GM21786 (cell line): ENCODE results near the gene SAFB.
"Not testable (repeated sequence)": the region's sequence is repeated elsewhere in the genome, so short reads cannot be mapped to it uniquely, and the experiment has no call there.

ENCODE experiments used
- ATAC-seq: cut with Tn5 transposase; IDR thresholded peaks from one replicate; pipeline ENCODE4 v1.9.1; 2021; ENCODE audit not compliant: unreplicated experiment

Gene SAFB

GRCh38 chr19:5682107-5682482 is 59.2 kb downstream of the SAFB start:
- no peak for ATAC-seq

GRCh38 chr19:5683177-5683886 is 60.4 kb downstream of the SAFB start:
- ATAC-seq = no peak

- ATAC-seq = no peak
Observed at GRCh38 chr19:5684694-5685430, 62.0 kb downstream of the SAFB start.

GRCh38 chr19:5686326-5686646 is 63.4 kb downstream of the SAFB start:
- no peak for ATAC-seq

- peak; percentile 53 for ATAC-seq
Observed at GRCh38 chr19:5686647-5687359, 63.9 kb downstream of the SAFB start.

GRCh38 chr19:5687360-5688198 is 64.7 kb downstream of the SAFB start:
- no peak for ATAC-seq

GRCh38 chr19:5688262-5688881 is 65.5 kb downstream of the SAFB start:
- ATAC-seq = not testable (repeated sequence)

GRCh38 chr19:5690125-5690954 is 67.5 kb downstream of the SAFB start, which contains the start of gene RPL36:
Gene RPL36, plus strand, starts transcription at chr19:5690295. Its CDS starts 213 bp downstream, at chr19:5690508.
- ATAC-seq = peak; percentile 37

GRCh38 chr19:5690955-5691821 is 68.3 kb downstream of the SAFB start:
- no peak for ATAC-seq

GRCh38 chr19:5691822-5692722 is 69.2 kb downstream of the SAFB start:
- no peak for ATAC-seq

- no peak for ATAC-seq
Observed at GRCh38 chr19:5692723-5693194, 69.9 kb downstream of the SAFB start.

GRCh38 chr19:5693195-5694166 is 70.6 kb downstream of the SAFB start:
- no peak for ATAC-seq

- ATAC-seq = no peak
Observed at GRCh38 chr19:5694167-5694955, 71.5 kb downstream of the SAFB start.

GRCh38 chr19:5694956-5695648 is 72.2 kb downstream of the SAFB start:
- no peak for ATAC-seq

- no peak for ATAC-seq
Observed at GRCh38 chr19:5695649-5696195, 72.8 kb downstream of the SAFB start.
